Brain microvascular endothelial cell (primary cell): ENCODE data around the gene ATF7IP2.

Experiments used
- DNase-seq: peaks from one replicate; pipeline ENCODE4 v3.0.0-alpha.2; 2020
- H3K27ac ChIP-seq: fragments of 250-450 bp; sonication (Bioruptor Pico); 2 replicates; pipeline ENCODE4 v1.5.1; 2020; ENCODE audit warnings: mild to moderate bottlenecking, moderate library complexity
- H3K27me3 ChIP-seq: fragments of 250-450 bp; sonication (Bioruptor Pico); replicated peaks from 2 replicates; pipeline ENCODE4 v1.5.1; 2020; ENCODE audit warnings: mild to moderate bottlenecking
- H3K36me3 ChIP-seq: fragments of 250-450 bp; sonication (Bioruptor Pico); replicated peaks from 2 replicates; pipeline ENCODE4 v1.5.1; 2020; ENCODE audit warnings: mild to moderate bottlenecking
- H3K4me3 ChIP-seq: 2 replicates; pipeline ENCODE4 v1.5.1; 2011; ENCODE audit warnings: low read depth, mild to moderate bottlenecking, control low read depth, low read length, moderate library complexity
- CTCF ChIP-seq: IDR thresholded peaks from 2 replicates; pipeline ENCODE4 v1.5.1; 2011; ENCODE audit warnings: low read depth, mild to moderate bottlenecking, moderate library complexity, low read length, control low read depth, inconsistent platforms; ENCODE audit errors: missing control alignments
- in situ Hi-C: cut with HindIII; loops from 2 replicates; pipeline ENCODE4 v1.10.0; 2017; ENCODE audit warnings: low sequenced_read_pairs, low pct_ligation_motif_present

ATF7IP2 gene

GRCh38 chr16:10530685-10531084 lies 144.8 kb downstream of the ATF7IP2 start:
- no peak for TF ChIP-seq CTCF
- H3K27ac ChIP-seq: no peak overlapping the region
- no peaks in the 10 kb centered on the region for H3K36me3 ChIP-seq
- H3K4me3 ChIP-seq: no peak overlapping the region
- no peak for DNase-seq
- in situ Hi-C loops: loop anchor here (25.0 kb wide), 1 partner anchor 207 kb away; the partner anchor contains the start of gene NUBP1
- no peaks in the 10 kb centered on the region for H3K27me3 ChIP-seq

GRCh38 chr16:10531582-10531981 lies 145.7 kb downstream of the ATF7IP2 start:
- no peak for TF ChIP-seq CTCF
- H3K27ac ChIP-seq: no peak overlapping the region
- in situ Hi-C loops: loop anchor here (25.0 kb wide), 1 partner anchor 206 kb away; the partner anchor contains the start of gene NUBP1
- H3K4me3 ChIP-seq: no peak overlapping the region
- DNase-seq: no peak
- no peaks in the 10 kb centered on the region for H3K27me3 ChIP-seq
- no peaks in the 10 kb centered on the region for H3K36me3 ChIP-seq
